ENCODE measurements around the gene CWC15.
A peak's percentile ranks its signal among the peaks of the same experiment; 100 is the strongest.
"Not testable (repeated sequence)": the region's sequence is repeated elsewhere in the genome, so short reads cannot be mapped to it uniquely, and the experiment has no call there.

CWC15 gene

GRCh38 chr11:94973099-94973968 is at the start of gene CWC15, which contains the start of gene KDM4D:
CWC15 (minus strand) TSS chr11:94973556; CDS start chr11:94972185, 1,371 bp downstream.
KDM4D (plus strand) TSS chr11:94973709; CDS start chr11:94997373, 23,664 bp downstream.
- DNase-seq: peak; percentile 28 to 43

DNA sequence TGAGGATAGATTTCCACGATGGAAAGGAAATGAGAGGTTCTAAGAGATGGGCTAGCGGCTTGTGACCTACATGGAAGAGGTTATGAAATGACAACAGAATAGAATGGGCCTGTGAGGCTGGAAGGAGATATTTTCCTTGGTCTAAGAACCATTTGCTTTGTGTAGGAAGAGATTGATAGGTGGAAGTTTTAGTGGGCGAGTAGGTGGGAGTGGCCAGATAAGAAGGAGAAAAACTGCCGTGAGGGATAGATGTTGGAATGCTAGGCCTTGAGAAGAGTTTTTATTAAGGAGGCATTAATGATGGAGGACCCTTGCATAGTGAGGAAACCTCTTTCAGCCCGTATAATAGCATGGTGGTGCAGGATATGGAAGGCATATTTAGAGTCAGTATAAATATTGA is 48.1 kb upstream of the CWC15 start:
- DNase-seq: not testable (repeated sequence)

- no peak for DNase-seq
These were observed 42.8 kb upstream of the CWC15 start for GRCh38 chr11:95016139-95016538.

DNA sequence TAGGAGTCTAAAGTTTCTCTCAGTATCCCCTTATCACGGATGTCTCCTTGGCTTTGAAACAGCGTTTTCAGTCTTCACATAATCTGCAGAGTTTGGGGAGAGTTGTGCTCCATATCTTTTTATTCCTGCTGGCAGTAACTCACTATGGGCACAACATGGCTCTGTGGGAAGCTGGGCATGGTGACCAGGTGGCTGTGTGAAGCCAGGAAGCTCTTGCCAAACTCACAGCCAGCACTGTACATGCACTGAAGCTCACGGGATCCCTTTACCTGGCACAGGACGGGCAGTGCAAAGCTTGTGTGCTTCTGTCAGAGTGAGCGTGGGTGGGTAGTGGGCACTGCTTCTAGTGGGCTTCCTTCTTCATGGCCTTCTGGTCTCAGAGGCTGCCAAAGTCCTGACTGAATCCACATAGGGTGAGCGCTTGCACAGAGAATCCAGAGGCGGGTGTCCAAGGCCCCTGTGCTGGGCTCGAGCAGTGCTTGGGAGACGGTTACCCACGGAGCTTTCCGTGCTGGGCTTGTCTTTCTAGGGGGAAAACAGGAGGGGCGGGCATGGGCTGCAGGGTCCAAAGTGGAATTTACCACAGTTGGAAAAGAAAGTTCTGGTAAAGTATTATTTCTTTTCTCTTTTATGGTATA is 40.9 kb upstream of the CWC15 start:
- DNase-seq: peak; percentile 22 to 28

DNA sequence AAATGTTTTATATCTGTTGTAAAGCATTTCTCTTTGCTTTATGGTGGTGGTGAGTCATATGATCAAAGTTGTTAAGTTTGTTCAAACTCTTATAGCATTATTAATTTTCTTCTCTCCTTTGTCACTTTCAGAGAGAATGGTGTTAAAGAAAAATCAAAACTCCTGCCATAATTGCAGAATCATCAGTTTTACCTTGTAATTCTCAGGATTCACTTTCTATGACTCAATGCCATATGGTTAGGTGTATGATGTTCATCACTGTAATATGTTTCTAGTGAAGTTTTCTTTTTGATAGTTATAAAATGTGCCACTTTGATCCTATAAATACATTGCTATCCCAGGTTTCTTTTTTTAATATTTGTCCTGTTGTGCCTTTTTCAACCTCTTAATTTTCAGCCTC is 38.0 kb upstream of the CWC15 start:
- DNase-seq: no peak

- no peak for DNase-seq
These were observed 32.3 kb upstream of the CWC15 start for GRCh38 chr11:95005642-95006041.

- DNase-seq: no peak
These were observed 30.4 kb upstream of the CWC15 start for GRCh38 chr11:95003716-95004115.

GRCh38 chr11:94998285-94998684 is 24.9 kb upstream of the CWC15 start:
- no peak for DNase-seq

DNA sequence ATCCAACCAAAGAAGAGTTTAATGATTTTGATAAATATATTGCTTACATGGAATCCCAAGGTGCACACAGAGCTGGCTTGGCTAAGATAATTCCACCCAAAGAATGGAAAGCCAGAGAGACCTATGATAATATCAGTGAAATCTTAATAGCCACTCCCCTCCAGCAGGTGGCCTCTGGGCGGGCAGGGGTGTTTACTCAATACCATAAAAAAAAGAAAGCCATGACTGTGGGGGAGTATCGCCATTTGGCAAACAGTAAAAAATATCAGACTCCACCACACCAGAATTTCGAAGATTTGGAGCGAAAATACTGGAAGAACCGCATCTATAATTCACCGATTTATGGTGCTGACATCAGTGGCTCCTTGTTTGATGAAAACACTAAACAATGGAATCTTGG is 24.1 kb upstream of the CWC15 start:
- DNase-seq: no peak

GRCh38 chr11:94993400-94993943 is 20.1 kb upstream of the CWC15 start:
- DNase-seq: no peak

- DNase-seq: no peak
These were observed 15.4 kb upstream of the CWC15 start for GRCh38 chr11:94988748-94989147.

DNA sequence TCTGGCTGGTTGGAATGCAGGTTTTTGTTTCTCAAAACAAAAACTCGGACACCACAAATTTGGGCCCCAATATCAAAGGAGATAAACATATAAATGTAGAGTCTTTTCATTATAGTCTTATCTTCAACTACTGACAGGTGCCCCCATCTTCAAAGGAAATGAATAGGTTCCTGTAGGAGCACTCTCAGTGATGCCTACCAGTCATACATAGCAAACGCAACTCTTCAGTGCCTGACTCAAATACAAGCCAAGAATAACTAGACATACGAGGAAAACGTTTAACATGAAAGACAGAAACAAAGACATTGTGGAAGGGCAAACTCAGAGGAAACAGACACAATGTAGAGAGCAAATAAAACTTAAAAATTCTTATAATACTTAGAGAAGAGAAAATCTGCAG is 14.0 kb upstream of the CWC15 start:
- DNase-seq: no peak

- DNase-seq: no peak
These were observed 2.2 kb upstream of the CWC15 start for GRCh38 chr11:94975599-94975998.

DNA sequence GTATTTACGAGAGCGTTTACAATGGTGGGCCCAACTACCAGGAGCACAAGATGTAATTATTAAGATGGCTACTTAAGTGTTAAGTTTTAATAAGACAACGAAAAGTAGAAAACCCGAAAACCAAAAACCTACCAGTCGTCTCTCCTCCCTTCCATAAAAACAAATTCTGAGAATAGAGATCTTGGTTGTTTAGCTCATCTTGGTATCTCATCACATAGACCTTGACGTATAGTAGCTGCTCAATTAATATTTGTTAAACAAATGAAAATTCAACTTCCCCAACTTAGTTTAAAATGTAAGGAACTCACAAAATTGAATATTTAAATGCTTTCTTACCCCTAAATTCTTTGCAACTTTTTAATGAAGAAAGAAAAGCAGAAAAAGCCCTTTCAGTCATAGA is 822 bp upstream of the CWC15 start:
- DNase-seq: no peak

- DNase-seq: no peak
These were observed 657 bp downstream of the CWC15 start for GRCh38 chr11:94972700-94973098.

DNA sequence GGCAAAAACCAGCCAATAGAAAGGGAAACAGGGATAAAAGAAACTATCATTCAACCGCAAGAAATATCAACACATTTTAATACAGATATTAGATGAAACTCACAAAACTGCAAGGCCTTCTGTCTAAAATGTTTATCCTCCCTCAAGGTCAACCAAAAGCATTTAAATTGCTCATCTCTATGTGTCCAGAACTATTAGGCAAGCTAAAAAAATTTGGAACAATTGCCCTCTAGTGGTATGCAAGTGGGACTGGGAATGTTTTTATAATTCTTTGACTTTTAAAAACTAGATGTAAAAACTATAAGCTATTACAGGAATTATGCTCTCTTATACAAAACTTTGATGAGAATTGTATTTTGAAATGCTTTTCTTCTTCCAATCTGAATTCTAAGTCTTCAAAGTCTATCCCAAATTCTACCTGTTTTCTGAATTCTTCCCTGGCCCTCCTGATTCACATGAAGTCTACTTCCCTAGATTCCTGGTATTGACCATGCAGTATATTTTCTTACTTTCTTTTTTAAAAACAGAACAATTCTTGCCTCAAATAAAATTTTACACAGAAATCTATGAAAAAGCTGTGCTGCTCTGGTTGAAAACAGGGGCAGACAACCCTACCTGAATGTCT is 4.9 kb downstream of the CWC15 start:
- no peak for DNase-seq

- DNase-seq: no peak
These were observed 8.4 kb downstream of the CWC15 start for GRCh38 chr11:94964934-94965333.

DNA sequence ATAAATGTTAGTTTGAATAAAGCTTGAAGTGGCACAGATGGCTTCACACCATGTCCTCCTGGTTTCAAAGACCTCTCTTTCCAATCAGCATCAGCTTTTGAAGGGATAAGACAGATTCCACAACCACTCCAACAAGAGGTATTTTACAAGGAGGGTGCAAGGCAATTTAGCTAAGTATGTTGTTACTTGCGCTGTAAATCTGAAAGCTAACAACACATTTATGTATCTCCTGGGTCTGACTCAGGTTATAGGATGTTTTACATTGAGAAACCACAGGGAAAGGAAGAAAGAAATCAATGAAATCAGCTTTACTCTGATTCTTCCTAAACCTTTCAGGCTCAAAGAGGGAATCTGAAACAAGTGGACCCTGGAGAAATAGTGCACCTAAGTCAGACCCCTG is 12.1 kb downstream of the CWC15 start:
- DNase-seq: no peak

DNA sequence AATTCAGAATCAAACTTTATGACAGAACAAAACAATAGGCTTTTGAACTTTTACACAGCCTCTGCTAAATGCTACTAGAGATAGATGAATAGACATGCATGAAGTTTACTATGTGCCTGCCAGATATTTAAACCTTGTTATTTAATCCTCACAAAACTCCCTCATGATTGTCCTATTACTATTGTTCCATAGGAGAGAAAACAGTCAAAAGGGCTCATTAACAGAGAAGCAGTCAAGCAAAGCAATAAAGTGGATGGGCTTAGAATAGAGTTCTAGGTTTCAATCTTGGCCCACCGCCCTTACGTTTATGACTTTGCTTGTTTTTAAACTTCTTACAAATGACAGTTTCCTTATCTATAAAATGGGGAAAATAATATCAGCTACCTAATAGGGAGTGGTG is 12.9 kb downstream of the CWC15 start:
- no peak for DNase-seq

- DNase-seq: no peak
These were observed 14.2 kb downstream of the CWC15 start for GRCh38 chr11:94959179-94959578.

DNA sequence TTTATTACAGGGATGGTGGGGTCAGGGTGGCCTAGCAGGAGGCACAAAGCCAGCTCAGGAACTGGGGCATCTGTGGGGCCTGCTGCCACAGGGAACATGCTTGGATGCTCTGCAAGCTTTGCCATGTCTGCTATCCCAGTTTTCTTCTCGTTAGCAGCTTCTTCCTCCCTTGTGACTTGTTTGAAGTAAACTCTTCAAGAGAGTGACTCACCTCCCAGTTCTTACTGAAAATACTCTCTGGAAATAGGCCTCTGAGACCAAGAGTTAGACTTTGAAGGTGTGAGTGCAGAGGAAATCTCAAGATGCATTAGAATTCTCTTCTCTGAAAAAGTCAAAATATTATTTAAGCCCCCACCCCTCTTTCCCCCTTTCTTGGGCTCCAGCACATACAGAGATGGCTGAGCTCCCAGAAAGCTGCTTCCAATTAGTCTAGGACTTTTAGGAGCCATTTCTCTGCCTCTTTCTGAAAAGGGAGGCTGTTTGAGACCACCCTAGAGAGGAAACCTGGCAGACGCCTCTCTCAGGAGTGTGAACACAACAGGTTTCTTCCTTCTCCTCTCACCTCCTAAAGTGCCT is 15.1 kb downstream of the CWC15 start:
- DNase-seq: no peak

GRCh38 chr11:94956963-94957362 is 16.4 kb downstream of the CWC15 start:
- DNase-seq: no peak

GRCh38 chr11:94954753-94955152 is 18.6 kb downstream of the CWC15 start:
- no peak for DNase-seq
